Activated CD8-positive, alpha-beta T cell treated with anti-CD3 and anti-CD28 coated beads for 36 hours (primary cell): ENCODE results near the gene RHOD. TPM values are rescaled to one million over a fixed set of nuclear protein-coding genes. Genes with fewer than 3 reads are reported as not detected.

Source experiments
- ATAC-seq: fragments of 200-7000 bp; cut with Tn5 transposase; one replicate; pipeline ENCODE4 v1.10.0; 2021; ENCODE audit warnings: mild to moderate bottlenecking, moderate library complexity
- CTCF ChIA-PET: fragments of 350-600 bp; sonication (Branson Sonifier 250); formaldehyde crosslinking; loops from one replicate; lab custom pipeline; 2021; ENCODE audit warnings: antibody characterized with exemption; lab: Charles Lee
- POLR2A ChIA-PET: fragments of 350-600 bp; sonication (Branson Sonifier 250); formaldehyde crosslinking; loops from one replicate; lab custom pipeline; 2021; ENCODE audit warnings: antibody characterized with exemption; lab: Charles Lee
- DNase-seq: peaks from one replicate; pipeline ENCODE4 v3.0.0-alpha.2; 2020
- H3K27ac Mint-ChIP-seq: one replicate; pipeline ENCODE4 v1.8.0; 2021; ENCODE audit warnings: mild to moderate bottlenecking, mixed read lengths
- H3K27me3 Mint-ChIP-seq: one replicate; pipeline ENCODE4 v1.8.0; 2021; ENCODE audit warnings: mixed read lengths
- H3K36me3 Mint-ChIP-seq: one replicate; pipeline ENCODE4 v1.8.0; 2021; ENCODE audit warnings: low read depth, mixed read lengths
- H3K4me1 Mint-ChIP-seq: one replicate; pipeline ENCODE4 v1.8.0; 2021; ENCODE audit warnings: low read depth, mixed read lengths
- H3K4me3 Mint-ChIP-seq: one replicate; pipeline ENCODE4 v1.8.0; 2021; ENCODE audit warnings: mild to moderate bottlenecking, moderate library complexity, mixed read lengths
- H3K9me3 Mint-ChIP-seq: one replicate; pipeline ENCODE4 v1.8.0; 2021; ENCODE audit warnings: mixed read lengths
- CTCF ChIP-seq: fragments of 200-600 bp; IDR thresholded peaks from one replicate; pipeline ENCODE4 v1.8.0; 2022; ENCODE audit warnings: antibody characterized with exemption, mild to moderate bottlenecking
- intact Hi-C: fragments of 100-400 bp; cut with micrococcal nuclease; formaldehyde crosslinking; loops from one replicate; pipeline ENCODE4 v1.10.0; 2022
- total RNA-seq, 2 experiments: library from RNA; stranded (reverse); gene quantifications; one replicate each; pipeline ENCODE4 v1.2.3, GENCODE V29; 2021

The RHOD gene
- total RNA-seq, 2 experiments from 2014 or later = 0.56 TPM; not detected in 1

GRCh38 chr11:67031791-67032561 is 24.7 kb upstream of the RHOD start:
- no peaks in the 10 kb centered on the region for H3K9me3 Mint-ChIP-seq
- intact Hi-C loops = no loop called here
- CTCF ChIA-PET = no interaction called here
- H3K4me3 Mint-ChIP-seq = no peak overlapping the region
- ATAC-seq (no peak), DNase-seq (no peak)
- POLR2A ChIA-PET = interaction anchor here (0.6 kb wide), 1 partner anchor 14 kb away, joined by 3 read pairs; no protein-coding TSS in a partner anchor
- no peaks in the 10 kb centered on the region for H3K4me1 Mint-ChIP-seq
- no peak overlapping the region for H3K27ac Mint-ChIP-seq
- peaks cover 30% of the 10 kb centered on the region for H3K27me3 Mint-ChIP-seq
- TF ChIP-seq CTCF = no peak
- H3K36me3 Mint-ChIP-seq = no peaks in the 10 kb centered on the region

GRCh38 chr11:67032830-67033551 is 23.7 kb upstream of the RHOD start:
- no peak for TF ChIP-seq CTCF
- intact Hi-C loops = no loop called here
- POLR2A ChIA-PET = no interaction called here
- Mint-ChIP-seq H3K4me3 (no peak overlapping the region), H3K27me3 (peaks cover 32% of the 10 kb centered on the region), H3K4me1 (no peaks in the 10 kb centered on the region), H3K36me3 (no peaks in the 10 kb centered on the region), H3K9me3 (no peaks in the 10 kb centered on the region), H3K27ac (no peak overlapping the region)
- ATAC-seq = no peak
- no peak for DNase-seq
- CTCF ChIA-PET = no interaction called here

GRCh38 chr11:67033661-67034166 is 22.9 kb upstream of the RHOD start:
- TF ChIP-seq CTCF = no peak

DNA sequence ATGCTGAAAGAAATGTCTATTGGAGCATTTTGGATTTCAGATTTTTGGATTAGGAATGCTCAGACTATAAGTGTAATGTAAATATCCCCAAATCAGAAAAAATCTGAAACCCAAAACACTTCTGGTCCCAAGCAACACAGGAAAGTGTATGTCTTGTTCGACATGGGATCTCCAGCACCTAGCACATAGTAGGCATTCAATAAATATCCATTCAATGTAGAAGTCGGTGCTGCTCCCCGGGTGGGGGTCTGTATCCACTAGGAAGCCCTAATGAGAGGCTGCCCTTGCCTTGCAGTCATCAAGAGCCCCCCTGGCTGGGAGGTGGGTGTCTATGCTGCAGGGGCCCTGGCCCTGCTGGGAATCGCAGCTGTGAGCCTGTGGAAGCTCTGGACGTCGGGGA is 22.3 kb upstream of the RHOD start:
- Mint-ChIP-seq H3K27me3 (peaks cover 30% of the 10 kb centered on the region), H3K9me3 (no peaks in the 10 kb centered on the region), H3K4me3 (no peak overlapping the region), H3K27ac (no peak overlapping the region), H3K36me3 (no peaks in the 10 kb centered on the region), H3K4me1 (no peaks in the 10 kb centered on the region)
- CTCF ChIA-PET = no interaction called here
- intact Hi-C loops = no loop called here
- no peak for TF ChIP-seq CTCF
- DNase-seq (no peak), ATAC-seq (no peak)
- POLR2A ChIA-PET = no interaction called here

More at GRCh38 chr11:67033661-67034166, 22.9 kb upstream of the RHOD start:
- no peak for DNase-seq
- Mint-ChIP-seq H3K4me3 (no peak overlapping the region), H3K27ac (no peak overlapping the region), H3K36me3 (no peaks in the 10 kb centered on the region), H3K4me1 (no peaks in the 10 kb centered on the region), H3K9me3 (no peaks in the 10 kb centered on the region), H3K27me3 (peaks cover 32% of the 10 kb centered on the region)
- ATAC-seq = peak; percentile 53
- intact Hi-C loops = no loop called here
- ChIA-PET POLR2A (no interaction called here), CTCF (no interaction called here)

- ChIA-PET POLR2A (no interaction called here), CTCF (no interaction called here)
- no peak overlapping the region for H3K4me3 Mint-ChIP-seq
- H3K9me3 Mint-ChIP-seq = no peaks in the 10 kb centered on the region
- H3K27ac Mint-ChIP-seq = no peak overlapping the region
- no peaks in the 10 kb centered on the region for H3K36me3 Mint-ChIP-seq
- ATAC-seq (no peak), DNase-seq (no peak)
- intact Hi-C loops = no loop called here
- H3K27me3 Mint-ChIP-seq = peaks cover 7% of the 10 kb centered on the region
- no peaks in the 10 kb centered on the region for H3K4me1 Mint-ChIP-seq
- no peak for TF ChIP-seq CTCF
Observed at GRCh38 chr11:67040147-67040546, 16.5 kb upstream of the RHOD start.
